EH (cell line): ENCODE data around the gene SAT1.
A peak's percentile ranks its signal among the peaks of the same experiment; 100 is the strongest.

ENCODE experiments used
- DNase-seq: peaks from one replicate; pipeline ENCODE4 v3.0.0-alpha.2; 2015; ENCODE audit warnings: low read depth

SAT1 gene

GRCh38 chrX:23810279-23810678 is 27.3 kb downstream of the SAT1 start:
- no peak for DNase-seq

GRCh38 chrX:23811108-23811651 is 28.2 kb downstream of the SAT1 start:
- no peak for DNase-seq

DNA sequence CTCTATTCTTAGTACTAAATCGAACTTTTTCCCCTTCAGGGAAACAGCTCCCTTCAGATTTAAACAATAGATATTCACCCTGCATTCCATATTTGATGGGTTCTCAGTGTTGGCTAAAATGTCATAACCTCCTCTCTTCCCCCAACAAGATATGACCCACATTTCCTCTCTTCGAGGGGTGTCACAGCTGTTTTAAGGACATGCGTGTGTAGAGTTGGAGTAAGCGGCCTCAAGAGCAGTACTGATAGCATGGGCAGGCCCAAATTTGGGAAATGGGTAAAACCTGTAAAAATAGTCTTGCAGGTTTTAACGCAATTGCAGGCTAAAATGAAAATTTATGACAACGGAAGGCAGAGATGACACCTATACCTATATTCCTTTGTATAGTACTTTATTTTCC is 28.7 kb downstream of the SAT1 start:
- no peak for DNase-seq

DNA sequence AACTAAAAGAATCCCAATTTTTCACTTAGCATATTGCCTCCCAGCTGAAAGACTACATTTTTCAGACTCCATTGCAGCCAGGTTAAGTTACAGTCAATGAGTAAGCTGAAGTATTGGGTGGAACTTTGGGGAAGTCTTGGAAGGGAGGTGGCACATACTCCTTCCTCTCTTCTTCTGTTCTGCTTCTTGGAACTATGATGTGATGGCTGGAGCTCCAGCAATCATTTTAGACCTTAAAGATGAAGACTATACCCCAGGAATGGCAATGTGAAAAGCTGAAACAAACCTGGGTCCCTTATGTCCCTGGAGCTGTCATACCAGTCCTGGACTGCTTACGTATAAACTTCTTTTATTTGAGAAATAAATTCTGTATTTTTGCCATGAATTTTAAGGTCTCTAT is 30.8 kb downstream of the SAT1 start:
- no peak for DNase-seq

GRCh38 chrX:23815376-23815775 is 32.4 kb downstream of the SAT1 start:
- DNase-seq = no peak

DNA sequence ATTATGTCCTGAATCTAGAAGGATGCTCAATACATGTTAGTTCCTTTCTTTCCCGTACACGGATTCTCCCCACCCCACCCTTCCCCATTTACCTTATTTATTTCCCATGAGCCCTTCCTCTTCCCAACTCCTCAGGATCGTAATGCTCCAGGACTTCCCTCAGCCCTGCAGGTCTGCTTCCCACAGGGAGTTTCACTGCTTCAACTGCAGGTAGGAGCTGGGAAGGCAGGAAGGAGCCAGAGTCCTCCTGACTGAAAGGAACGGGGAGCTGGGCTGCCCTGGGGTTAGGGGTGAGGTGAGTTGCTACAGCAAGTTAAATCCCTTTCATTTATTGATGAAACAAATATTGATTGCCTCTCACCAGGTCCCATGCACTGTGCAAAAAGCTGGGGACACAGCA is 33.2 kb downstream of the SAT1 start:
- no peak for DNase-seq

- no peak for DNase-seq
Measured at GRCh38 chrX:23817979-23818336, 35.0 kb downstream of the SAT1 start.

DNA sequence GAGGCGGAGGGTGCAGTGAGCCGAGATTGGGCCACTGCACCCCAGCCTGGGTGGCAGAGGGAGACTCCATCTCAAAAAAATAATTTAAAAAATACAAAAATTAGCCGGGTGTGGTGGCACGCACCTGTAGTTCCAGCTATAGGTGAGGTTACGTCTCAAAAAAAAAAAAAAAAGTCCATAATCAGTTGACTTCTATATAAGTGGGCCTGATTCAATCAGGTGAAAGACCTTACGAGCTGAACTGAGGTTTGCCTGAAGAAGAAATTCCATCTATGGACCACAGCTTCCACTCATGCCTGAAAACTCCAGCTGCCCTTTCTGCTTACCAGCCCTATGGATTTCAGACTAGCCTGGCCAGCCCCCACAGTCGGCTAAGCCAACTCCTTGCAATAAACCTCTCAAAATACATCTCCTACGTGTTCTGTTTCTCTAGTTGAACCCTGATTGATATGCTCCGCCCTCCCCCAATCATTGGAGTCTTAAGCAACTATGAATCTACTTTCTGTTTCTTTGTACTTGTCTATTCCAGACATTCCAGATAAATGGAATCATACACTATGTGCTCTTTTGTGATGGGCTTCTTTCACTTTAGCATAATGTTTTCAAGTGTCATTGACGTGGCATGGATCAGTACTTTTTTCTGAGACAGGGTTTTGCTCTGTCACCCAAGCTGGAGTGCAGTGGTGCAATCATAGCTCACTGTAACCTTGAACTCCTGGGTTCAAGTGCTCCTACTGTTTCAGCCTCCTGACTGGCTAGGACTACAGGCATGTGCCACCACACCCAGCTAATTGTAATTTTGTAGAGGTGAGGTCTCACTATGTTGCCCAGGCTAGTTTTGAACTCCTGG is 36.6 kb downstream of the SAT1 start:
- DNase-seq = peak; percentile 34

- DNase-seq = peak; percentile 18
Measured at GRCh38 chrX:23820235-23820782, 37.3 kb downstream of the SAT1 start.

DNA sequence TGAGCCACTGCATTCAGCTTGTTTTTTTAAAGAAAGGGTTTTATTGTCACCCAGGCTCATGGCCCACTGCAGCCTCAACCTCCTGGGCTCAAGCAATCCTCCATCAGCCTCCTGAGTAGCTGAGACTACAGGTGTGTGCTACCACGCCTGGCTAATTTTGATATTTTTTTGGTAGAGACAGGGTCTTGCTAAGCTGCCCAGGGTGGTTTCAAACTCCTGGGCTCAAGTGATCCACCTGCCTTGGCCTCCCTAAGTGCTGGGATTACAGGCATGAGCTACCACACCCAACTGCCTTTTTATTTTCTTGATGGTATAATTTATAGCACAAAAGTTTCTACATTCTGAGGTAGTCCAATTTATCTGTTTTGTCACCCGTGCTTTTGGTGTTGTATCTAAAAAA is 38.9 kb downstream of the SAT1 start:
- no peak for DNase-seq

DNA sequence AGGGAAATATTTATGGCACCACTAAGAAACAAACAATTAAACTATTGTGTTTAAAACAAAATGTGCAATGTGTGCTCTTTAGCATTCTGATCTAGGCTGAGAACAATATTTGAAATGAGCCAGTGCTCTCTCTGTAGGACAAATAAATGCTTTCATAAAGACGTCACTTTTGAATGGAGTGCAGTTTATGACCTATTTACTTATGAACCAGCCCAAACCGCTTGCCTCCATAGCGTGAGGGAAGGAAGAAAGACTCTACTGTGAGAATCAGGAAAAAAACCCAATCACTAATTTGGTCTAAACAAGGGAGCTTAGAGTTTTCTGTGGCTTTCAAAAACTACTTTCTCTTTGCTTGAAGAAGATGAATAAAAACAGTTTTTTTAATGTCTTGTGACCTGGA is 39.4 kb downstream of the SAT1 start:
- peak; percentile 53 for DNase-seq

DNA sequence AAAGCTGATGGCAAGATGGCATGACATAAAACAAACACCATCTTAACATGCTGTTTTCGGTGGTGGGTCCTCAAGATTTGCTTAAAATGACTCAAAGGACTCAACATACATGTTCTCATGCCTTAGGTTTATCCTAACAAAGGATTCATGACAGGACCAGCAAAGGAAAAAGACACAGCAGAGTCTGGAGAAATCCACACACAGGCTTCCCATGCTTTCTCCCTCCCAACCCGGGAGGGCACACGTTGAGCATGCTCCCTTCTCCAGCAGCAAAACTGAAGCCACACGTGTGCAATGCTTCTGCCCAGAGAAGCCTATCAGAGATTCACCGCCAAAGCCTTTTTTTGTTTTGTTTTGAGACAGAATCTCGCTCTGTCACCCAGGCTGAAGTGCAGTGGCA is 39.9 kb downstream of the SAT1 start:
- no peak for DNase-seq

DNA sequence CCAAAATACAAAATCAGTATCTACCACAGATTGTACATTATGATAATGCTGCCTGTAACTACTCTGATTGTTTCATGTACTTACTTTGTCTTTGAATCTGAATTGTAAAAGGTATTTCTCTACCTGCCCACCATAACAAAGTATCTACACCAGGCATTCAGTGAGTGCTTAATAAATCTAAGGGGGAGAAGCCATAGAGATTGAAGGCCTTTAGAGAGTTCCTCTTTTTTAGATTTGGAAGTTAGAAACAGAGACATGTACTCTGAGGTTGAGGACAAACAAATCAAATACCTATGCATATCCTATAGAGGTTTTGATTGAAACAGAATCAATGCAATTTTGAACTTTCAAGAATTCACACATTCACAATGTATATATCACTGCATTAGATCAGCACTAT is 42.7 kb downstream of the SAT1 start:
- no peak for DNase-seq

GRCh38 chrX:23826216-23826615 is 43.2 kb downstream of the SAT1 start:
- DNase-seq = no peak

DNA sequence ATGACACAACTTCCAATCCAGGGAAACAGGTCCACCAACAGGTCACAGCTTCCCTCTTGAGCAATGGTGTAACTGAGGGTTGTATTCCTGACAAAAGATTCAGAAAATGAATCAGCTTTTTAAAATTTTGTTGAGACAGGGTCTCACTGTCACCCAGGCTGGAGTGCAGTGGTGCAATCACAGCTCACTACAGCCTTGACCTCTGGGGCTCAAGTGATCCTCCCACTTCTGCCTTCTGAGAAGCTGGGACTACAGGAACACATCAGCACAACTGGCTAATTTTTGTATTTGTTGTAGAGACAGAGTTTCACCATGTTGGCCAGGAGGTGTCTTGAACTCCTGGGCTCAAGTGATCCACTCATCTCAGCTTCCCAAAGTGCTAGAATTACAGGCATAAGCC is 43.7 kb downstream of the SAT1 start:
- DNase-seq = no peak

GRCh38 chrX:23828881-23829280 is 45.9 kb downstream of the SAT1 start:
- no peak for DNase-seq

GRCh38 chrX:23832721-23833120 is 49.7 kb downstream of the SAT1 start:
- no peak for DNase-seq
